NCI-H460 (cell line): ENCODE results near the gene CYFIP1. TPM values are rescaled to one million over a fixed set of nuclear protein-coding genes. Genes with fewer than 3 reads are reported as not detected.
"Not testable (repeated sequence)": the region's sequence is repeated elsewhere in the genome, so short reads cannot be mapped to it uniquely, and the experiment has no call there.

ENCODE experiments used
- DNase-seq: peaks from one replicate; pipeline ENCODE4 v3.0.0-alpha.2; 2016; ENCODE audit warnings: low read depth; ENCODE audit errors: extremely low read depth
- polyA plus RNA-seq: library from polyadenylated mRNA; depleted of rRNA; stranded (reverse); fragments of >200 nt; gene quantifications from 2 replicates; pipeline ENCODE4 v1.2.3, GENCODE V29; 2014; cell fraction: nucleus; rRNA removed
- total RNA-seq: library from RNA; depleted of rRNA; stranded (reverse); fragments of >200 nt; shearing (Covaris generic); gene quantifications from 2 replicates; pipeline ENCODE4 v1.2.3, GENCODE V29; 2014; rRNA removed

The CYFIP1 gene
- total RNA-seq = 70.5 and 72.8 TPM in 2 replicates
- 68.4 and 101 TPM in 2 replicates for polyA plus RNA-seq

DNA sequence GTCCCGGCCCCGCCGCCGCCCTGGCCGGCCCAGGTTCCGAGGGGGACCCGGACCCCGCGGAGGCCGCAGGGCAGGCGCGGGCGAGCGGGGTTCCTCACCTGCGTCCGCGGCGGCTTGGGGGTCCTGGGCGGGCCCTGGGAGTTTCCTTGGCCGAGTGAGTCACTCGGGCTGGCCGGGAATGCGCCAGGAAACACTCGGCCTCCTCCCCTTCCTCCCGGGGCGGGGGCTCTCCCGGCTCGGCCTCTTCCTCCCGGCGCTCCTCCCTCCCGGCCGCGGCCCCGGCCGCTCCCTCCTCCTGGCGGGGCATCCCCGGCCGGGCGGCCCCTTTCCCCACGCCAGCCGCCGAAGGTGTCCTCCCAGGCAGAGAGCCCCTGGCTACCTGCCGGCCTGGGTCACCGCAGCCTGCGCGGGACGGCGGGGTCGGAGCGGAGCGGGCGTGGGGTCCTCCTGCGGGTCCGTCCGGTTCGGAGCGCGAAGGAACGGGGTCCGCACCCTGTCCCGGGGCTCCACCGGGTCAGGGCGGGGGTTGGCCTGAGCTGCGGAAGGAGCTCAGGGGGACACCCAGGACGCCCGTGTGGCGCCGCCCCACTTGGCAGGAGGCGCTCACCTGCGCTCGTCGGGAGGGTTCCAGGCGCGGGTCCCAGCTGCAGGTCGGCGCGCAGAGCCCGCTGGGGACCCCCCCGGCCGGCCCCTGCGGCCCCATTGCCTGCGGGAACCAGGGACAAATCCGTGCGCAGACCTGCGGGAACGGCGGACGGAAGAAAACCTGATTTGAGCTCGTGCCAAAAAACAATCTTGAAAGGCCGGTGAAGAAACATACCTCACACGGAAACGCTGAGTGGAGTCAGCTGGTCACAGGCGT lies at the start of gene CYFIP1:
Gene CYFIP1 (minus strand): TSS at position 180 of the 862 bp plus-strand sequence. CDS start 33,083 bp downstream, outside the sequence.
- peak; percentile 72 for DNase-seq

DNA sequence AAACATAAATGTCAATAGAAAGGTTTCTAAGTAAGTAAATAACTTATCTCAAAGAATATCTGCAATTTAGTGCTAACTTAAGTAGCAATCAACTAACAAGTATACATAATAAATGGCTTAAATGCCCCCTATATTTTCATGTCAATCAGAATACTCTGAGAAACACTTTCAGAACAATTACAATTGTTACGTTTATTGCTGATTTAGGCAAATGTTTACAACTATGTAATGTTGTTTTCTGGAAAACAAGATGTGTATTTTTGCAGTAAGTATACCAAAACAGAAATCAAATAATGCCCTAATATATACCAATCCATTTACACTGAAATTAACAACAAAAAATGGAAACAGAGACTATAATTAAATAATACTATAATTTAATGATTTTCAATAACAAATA lies 46.0 kb upstream of the CYFIP1 start:
- DNase-seq = no peak

DNA sequence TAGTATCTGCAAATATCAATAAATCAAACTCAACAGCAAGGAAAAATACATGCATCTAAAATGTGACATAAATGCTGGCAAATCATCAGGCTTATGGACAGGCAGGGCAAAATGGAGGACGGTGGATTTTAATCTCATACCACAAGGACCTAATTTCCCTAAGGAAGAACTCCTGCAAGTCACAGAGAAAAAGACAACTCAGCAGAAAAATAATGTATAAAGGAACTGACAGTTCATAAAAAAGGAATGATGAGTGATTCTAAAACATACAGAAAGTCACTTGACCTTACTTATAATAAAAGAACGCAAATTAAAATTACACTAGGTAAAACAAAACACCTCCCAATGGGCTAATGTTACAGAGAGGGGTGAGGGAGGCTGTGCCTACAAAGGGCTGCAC lies 42.0 kb upstream of the CYFIP1 start:
- DNase-seq = no peak

DNA sequence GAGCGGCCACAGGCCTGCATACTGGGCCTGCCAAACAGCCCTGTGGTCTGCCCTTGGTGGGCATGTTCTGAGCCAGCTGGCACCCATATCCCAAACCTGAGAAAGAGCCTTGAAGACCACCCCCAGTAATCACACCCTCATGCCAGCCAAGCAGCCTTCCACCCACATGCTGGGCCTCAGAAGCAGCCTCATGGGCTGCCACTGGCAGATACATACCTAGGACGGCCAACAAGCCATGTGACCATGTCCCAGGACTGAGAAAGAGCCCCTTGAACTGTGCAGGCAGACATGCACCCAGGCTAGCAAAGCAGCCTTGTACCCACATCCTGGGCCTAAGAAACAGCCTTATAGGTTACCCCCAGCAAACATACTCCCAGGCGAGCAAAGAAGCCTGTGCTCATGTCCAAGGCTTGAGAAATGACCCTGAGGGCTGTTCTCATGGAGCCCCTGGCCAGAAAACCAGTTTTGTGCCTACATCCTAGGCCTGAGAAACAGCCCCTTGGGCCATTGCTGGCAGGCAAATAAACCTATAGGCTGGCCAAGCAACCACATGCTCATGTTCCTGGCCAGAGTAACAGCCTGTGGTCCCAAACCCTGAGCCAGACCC lies 34.3 kb upstream of the CYFIP1 start:
- no peak for DNase-seq

DNA sequence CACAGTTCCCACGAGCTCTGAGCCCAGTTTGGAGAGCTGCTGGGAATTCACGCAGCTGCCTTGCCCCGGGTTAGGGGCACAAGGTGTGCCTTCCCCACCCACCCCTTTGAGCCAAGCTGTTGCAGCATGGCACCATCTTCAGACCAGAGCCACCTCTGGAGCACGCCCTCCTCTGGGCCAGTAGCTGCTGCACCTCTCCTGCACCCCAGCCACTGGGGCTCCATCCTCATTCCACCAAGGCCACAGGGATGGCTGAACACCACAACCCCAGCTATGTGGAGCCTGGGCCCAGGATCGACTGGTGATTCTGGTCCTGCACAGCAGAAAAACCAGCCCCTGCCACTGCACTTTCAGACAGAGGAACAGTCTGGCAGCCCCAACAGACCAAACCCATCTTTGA lies 33.5 kb upstream of the CYFIP1 start:
- DNase-seq = no peak

DNA sequence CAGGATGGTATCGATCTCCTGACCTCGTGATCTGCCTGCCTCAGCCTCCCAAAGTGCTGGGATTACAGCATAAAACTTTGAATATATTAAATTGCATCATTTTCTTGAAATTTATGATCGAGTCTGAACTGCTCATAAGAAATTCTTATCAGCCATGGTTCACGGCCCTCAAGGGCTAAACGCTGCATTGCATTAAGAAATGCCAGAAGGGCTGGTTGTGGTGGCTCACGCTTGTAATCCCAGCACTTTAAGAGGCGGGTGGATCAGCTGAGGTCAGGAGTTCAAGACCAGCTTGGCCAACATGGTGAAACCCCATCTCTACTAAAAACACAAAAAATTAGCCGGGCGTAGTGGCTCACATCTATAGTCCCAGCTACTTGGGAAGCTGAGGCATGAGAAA lies 32.4 kb upstream of the CYFIP1 start:
- not testable (repeated sequence) for DNase-seq

DNA sequence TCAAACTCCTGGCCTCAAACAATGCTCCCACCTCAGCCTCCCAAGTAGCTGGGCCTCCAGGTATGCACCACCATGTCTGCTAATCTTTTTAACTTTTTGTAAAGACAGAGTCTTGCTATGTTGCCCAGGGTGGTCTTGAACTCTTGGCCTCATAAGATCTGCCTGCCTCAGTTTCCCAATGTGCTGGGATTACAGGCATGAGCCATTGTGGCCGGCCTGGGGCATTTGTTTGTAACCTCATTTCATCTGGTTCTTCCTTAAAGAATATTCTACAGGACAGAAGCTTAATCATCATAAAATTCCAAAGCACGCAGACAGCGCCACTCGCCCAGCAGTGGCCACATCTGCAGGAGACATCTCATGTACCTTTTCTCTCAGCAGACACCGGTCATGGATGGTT lies 23.6 kb upstream of the CYFIP1 start:
- no peak for DNase-seq

DNA sequence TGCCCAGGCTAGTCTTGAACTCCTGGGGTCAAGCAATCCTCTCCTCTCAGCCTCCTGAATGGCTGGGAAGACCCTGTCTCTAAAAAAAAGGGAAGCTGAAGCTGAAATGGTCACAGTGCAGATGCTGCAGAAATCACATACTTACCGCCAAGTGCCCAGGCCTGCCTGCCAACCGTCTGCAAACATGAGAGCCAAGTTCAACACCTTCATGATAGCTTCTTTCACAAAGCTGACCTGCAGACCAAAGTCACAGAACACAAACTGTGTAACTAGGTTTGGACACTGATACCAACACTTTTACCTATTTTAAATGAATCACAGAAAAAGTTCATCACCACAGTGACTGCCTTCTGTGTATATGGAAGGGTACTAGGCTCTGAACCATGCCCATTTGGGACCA lies 22.8 kb upstream of the CYFIP1 start:
- DNase-seq = no peak

DNA sequence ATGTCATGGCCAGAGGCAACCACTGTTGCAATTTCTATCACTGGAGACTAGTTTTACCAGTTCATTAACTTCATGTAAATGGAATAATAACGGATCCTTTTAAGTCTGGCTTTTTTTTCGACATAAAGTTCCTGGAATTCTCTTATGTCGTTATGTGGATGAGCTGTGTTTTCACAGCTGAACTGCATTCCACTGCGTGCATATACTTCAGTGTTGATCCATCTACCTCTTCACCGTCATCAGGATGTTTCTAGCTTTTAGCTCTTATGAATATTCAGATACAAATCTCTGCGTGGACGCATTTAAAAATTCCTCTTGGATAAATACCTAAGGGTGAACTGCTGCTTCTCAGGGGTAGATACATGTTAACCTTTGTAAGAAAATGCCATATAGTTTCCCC lies 15.6 kb upstream of the CYFIP1 start:
- DNase-seq = no peak

DNA sequence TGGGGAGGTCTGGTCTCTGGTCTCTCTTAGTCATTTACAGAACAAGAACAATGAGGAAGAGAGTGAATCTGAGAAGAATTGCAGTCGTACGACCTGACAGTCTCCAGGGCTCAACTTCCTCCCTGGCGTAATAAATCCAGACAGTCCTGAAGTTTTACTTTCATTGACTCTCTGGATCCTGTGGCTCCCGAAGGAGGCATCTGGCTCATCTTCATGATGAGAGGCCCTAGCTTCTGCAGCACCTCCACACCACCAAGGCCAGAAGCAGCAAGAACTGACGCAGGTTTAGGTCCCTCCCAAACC lies 11.8 kb upstream of the CYFIP1 start:
- DNase-seq = no peak

DNA sequence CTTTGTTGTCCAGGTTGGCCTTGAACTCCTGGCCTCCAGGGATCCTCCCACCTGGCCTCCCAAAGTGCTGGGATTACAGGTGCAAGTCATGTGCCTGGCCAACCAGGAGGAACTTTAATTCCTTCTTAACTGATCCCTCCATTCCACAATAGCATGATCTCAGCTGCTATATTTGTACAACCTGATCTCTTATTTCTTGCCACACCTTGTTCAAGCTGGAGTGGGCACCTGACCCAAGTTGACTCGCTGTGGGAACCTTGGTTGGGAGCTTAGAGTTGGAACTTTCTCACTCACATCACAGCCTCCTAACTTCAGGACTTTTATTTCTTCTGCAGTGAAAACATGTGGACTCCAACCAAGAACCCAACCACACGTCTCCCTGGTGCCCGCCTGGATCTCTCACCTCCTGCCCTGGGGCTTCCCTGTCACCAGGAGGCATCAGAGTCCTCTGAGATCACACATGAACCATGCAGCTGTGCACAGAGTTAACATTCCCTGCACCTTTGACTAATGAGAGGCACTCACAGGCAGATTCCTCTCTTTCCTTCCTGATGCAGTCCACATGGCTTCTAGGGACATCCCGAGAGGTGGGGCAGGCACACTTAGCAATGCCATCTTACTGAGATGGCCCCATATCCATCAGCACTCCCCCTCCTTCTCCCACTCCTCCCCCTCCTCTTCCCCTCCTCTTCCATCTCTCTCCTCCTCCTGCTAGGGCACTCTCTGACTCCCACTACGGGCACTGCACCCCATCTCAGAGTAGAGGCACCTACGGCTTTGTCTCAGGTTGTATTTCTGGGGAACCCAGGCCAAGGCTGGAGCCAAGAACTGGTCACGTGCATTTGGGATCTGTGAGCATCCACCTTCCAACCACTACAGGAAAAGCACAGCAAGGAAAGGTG lies 9.7 kb upstream of the CYFIP1 start:
- no peak for DNase-seq

DNA sequence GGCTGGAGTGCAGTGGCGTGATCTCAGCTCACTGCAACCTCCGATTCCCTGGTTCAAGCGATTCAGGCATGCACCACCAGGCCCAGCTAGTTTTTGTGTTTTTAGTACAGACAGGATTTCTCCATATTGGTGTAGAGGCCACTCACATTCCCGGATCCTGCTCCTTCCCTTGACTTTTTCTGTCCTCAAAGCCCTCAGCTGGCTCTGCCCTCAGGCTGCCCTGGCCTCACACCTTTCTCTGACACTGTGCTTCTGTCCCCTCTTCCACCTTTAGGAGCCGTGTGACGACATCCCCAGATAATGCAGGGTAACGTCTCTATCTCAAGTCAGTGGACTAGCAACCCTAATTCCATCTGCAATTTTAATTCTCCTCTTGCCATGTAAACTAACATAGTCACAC lies 8.6 kb upstream of the CYFIP1 start:
- DNase-seq = no peak

DNA sequence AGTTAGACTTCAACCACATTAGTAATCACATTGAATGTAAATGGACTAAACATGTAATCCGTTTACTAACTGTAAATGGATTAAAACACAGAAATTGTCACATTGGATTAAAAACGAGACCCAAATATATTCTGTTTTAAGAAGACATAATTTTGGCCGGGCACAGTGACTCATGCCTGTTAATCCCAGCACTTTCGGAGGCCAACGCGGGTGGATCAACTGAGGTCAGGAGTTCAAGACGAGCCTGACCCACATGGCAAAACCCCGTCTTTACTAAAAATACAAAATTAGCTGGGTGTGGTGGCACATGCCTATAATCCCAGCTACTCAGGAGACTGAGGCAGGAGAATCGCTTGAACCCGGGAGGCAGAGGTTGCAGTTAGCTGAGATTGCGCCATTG lies 1.8 kb upstream of the CYFIP1 start:
- DNase-seq = not testable (repeated sequence)

DNA sequence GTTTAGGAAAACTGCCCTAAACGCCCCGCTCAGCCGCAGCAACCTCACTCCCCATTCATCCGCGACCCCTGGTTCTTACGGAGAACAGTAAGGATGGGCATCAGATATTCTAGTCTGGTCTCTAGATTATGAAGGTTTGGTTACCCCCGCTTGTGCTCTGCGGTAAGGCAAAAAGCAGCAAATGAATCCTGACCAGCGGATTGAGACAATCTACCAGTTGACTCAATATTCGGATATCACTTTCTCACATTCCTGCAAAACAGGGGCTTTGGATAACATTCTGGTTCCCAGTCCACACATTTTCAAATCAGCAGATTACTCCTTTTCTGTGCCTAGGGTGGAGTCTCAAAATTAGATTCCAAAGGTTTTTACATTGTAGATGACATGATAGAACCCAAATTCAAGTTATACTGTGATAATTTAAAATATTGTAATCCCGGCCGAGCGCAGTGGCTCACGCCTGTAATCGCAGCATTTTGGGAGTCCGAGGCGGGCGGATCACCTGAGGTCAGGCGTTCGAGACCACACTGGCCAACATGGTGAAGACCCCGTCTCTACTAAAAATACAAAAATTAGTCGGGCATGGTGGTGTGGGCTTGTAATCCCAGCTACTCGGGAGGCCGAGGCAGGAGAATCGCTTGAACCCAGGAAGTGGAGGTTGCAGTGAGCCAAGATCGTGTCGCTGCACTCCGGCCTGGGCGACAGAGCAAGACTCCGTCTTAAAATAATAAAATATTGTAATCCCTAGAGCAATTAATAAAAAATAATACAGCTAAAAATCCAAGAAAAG lies 1.1 kb upstream of the CYFIP1 start:
- no peak for DNase-seq

DNA sequence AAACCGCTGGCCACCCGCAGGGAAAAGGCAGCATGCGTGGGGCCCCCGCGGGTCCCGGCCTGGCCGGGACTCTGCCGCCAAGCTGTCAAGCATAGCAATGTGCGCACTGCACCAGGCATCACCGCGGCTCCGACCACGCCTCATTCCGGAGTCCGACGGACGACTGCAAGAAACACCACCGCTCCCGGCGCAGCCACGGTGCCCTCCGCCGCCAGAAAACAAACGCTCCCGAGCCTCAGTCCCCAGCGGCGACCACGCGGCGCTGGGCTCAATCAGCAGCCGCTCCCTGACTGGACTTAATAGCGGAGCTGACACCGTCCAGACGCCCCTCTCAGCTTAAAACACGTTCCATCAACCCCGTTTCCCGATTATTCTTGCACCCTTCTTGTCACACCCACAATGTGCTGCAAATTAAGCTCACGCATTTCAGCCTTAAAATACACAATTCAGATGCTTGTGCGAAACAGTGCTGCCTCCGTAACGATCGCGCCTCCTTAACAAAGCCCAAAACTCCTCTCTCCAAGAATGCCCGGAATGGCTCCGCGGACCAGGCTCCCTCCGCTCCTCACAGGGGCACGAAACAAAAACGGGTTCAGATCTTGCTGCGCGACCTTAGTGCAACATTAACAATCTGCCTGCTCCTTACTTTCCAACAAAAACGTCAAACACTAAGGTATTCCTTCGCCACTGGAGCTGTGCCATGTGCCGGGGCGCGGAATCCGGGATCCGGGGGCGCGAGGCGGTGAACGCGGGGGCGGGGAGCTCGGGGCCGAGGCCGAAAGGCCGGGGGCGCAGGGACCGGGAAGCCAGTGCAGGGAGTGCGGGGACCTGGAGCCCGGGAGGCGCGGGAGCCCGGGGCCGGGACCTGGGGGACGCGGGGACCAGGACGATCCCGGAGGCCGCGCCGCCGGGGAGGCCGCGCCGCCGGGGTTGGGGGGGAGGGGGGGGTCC lies 655 bp downstream of the CYFIP1 start:
- DNase-seq = peak; percentile 30

DNA sequence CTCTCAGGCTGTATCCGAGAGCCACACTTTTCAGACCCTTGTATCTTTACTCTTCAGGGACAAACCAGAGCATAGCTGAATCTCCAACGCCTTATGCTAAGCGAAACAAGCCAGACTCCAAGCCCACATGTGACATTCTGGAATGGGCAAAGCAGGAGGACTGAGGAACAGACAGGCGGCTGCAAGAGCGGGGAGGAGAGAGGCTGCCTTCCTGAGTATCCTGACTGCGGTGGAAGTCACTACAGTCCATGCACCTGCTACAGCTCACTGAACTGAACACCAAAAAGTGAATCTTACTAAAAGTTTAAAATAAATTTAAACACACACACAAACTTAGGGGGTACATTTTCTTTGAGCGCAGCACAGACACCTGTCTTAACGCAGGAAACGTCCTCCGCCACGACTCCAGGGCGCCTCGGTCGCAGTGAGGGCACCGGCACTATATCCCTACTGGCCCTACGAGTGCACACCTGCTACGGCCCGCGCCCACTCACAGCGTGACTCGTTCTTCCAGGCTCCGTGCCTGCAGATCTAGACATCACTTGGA lies 1.4 kb downstream of the CYFIP1 start:
- no peak for DNase-seq

DNA sequence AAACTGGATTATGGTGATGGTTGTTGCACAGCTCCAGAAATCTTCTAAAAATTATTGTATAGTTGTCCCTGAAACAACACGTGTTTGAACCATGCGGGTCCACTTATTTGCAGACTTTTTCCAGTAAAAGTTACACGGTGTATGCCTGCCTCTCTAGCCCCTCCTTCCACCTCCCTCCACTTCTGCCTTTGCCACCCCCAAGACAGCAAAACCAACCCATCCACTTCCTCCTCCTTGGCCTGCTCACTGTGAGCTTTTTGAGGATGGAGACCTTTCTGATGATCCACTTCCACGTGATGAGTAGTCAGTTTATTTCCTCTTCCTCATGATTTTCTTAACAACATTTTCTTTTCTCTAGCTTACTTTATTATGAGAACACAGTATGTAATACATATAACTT lies 5.4 kb downstream of the CYFIP1 start:
- DNase-seq = no peak

DNA sequence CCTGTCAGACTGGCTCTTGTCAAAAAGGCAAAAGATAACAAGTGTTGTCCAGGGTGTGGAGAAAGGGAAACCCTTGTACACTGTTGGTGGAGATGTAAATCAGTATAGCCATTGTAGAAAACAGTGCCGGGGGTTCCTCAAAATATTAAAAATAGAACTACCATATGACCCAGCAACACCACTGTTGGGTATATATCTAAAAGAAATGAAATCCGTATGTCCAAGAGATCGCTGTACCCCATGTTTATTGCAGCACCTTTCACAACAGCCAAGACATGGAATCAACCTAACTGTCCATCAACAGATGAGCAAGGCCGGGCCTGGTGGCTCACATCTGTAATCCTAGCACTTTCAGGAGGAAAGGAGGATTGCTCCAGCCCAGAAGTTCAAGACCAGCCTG lies 6.2 kb downstream of the CYFIP1 start:
- no peak for DNase-seq

DNA sequence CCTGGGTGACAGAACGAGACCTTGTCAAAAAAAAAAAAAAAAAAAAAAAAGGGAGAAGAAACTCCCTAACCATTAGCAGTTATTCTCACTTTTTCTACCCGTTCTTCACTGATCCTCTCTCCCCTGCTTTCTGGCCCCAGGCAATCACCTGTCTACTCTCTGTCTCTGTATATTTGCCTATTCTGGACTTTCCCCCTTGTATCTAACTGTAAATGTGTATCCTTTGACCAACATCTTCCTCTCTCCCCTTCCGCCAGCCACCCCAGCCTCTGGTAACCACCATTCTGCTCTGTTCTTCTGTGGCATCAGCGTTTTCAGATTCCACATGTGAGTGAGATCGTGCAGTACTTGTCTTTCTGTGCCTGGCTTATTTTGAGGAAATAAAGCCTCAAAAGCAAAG lies 6.9 kb downstream of the CYFIP1 start:
- no peak for DNase-seq
